SH-SY5Y (cell line): ENCODE results near the gene IQCC.

Experiments
- GATA2 ChIP-seq: IDR thresholded peaks from 2 replicates; pipeline ENCODE4 v1.6.1; 2011; ENCODE audit warnings: mild to moderate bottlenecking, low read depth, low read length
- GATA3 ChIP-seq: IDR thresholded peaks from 2 replicates; pipeline ENCODE4 v1.6.1; 2011; ENCODE audit warnings: low read depth, mild to moderate bottlenecking, low read length, moderate library complexity

DNA sequence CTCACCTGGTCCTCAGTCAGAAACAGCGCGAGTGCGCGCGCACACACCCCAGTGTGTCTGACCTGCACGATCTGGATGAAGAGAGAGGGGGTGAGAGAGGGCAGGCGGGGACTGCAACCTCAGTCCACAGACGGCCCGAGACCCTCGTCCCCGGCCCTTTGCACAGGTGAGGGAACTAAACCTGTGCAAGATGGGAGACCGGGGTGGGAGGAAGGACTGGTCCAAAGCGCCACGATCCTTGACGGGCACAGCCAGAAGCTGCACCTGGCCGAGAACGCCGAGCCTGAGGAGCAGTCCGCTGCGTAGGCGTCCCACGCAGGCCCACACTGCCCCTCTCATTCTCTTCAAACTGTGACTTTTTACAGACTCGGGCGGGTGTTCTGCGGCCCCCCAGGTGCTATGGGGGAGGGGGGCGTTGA, 519 bp upstream of the IQCC start:
- no peak for TF ChIP-seq GATA2
- no peak for TF ChIP-seq GATA3
